Measurements from ENCODE around the gene OR13C2. TPM values are rescaled to one million over a fixed set of nuclear protein-coding genes. Genes with fewer than 3 reads are reported as not detected.

Gene OR13C2
- total RNA-seq, 1 donor from 2014 or later = not detected

Other genes starting within 250 kb of the OR13C2 start
- not detected for gene OR13F1, start 101.4 kb downstream of the OR13C2 start, total RNA-seq
- gene OR13C4, start 78.4 kb downstream of the OR13C2 start, total RNA-seq = not detected
- gene OR13C3, start 68.8 kb downstream of the OR13C2 start, total RNA-seq = not detected
- gene OR13C8, start 36.5 kb downstream of the OR13C2 start, total RNA-seq = not detected
- not detected for gene OR13C5, start 6.2 kb downstream of the OR13C2 start, total RNA-seq
- gene OR13C9, start 12.6 kb upstream of the OR13C2 start, total RNA-seq = not detected
- gene OR13D1, start 88.9 kb upstream of the OR13C2 start, total RNA-seq = not detected
- gene NIPSNAP3A, start 142.1 kb upstream of the OR13C2 start, total RNA-seq = 22.9 TPM
- gene NIPSNAP3B, start 158.5 kb upstream of the OR13C2 start, total RNA-seq = 0.76 TPM

All from esophagus mucosa (tissue), 1 donor.